NCI-H2029 (cell line): Measurements from ENCODE around the gene BCL2L12.
"Not testable (repeated sequence)": the region's sequence is repeated elsewhere in the genome, so short reads cannot be mapped to it uniquely, and the experiment has no call there.

ENCODE experiments used
- DNase-seq: peaks from one replicate; lab custom pipeline; 2025; lab: John Stamatoyannopoulos, UW

The BCL2L12 gene, protein sequence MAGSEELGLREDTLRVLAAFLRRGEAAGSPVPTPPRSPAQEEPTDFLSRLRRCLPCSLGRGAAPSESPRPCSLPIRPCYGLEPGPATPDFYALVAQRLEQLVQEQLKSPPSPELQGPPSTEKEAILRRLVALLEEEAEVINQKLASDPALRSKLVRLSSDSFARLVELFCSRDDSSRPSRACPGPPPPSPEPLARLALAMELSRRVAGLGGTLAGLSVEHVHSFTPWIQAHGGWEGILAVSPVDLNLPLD

GRCh38 chr19:49665351-49666119 lies at the start of gene BCL2L12, which contains the start of gene IRF3:
Gene BCL2L12, plus strand, starts transcription at chr19:49665933. Its CDS starts 760 bp downstream, at chr19:49666693.
Gene IRF3, minus strand, starts transcription at chr19:49665857. Its CDS starts 1,019 bp downstream, at chr19:49664838.
- peak; percentile 89 for DNase-seq

- no peak for DNase-seq
Measured at GRCh38 chr19:49616532-49616931, 49.2 kb upstream of the BCL2L12 start.

- DNase-seq, result no peak
Measured at GRCh38 chr19:49616945-49617344, 48.8 kb upstream of the BCL2L12 start.

DNA sequence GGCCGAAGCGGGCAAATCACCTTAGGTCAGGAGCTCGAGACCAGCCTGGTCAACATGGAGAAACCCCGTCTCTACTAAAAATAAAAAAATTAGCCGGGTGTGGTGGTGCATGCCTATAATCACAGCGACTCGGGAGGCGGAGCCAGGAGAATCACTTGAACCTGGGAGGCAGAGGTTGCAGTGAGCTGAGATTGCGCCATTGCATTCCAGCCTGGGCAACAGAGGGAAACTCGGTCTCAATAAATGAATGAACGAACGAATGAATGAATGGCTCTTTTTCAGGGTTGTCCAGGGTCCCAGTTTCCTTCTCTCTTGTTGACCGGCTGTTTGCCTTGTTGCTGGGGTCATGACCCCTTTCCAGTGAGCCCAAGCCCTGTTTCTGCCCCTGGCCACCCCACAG lies 47.9 kb upstream of the BCL2L12 start:
- not testable (repeated sequence) for DNase-seq

DNA sequence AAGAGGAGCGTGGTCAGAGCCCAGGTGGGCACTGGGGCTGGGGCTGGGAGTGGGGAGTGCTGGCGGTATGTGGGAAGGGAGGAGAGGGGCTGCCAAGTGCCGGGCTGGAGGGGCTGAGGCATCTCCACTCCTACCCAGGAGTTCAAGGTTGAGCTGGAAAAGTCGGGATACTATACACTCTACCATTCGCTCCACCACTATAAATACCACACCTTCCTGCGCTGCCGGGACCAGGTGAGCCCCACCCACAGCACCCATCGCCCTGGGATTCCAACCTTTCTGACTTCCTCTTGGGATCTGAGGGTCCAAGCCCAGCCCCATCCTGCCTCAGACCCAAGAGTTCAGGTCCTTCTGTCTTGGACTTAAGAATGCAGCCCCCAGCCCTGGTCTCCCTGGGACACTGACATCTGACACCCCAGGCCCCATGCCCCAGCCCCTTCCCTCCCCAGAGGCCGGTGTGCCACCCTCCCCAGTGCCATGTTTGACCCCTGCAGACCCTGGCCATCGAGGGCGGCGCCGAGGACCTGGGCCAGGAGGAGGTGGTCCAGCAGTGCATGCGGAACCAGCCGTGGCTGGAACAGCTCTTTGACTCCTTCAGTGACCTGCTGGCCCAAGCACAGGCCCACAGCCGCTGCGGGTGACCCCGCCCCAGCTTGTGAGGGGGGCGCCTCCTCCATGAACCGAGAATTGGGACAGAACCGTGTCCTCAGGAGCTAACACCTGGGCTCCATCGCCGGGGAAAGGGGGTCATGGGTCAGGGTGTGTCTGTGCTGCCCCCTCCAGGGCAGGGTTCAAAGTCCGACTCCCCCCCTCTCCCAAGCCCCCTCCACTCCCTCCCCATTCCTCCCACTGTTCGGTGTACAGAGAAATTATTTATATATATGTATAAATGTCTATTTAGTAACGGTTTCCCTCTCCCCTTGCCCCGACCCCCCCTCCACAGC lies 40.5 kb upstream of the BCL2L12 start:
- no peak for DNase-seq

- DNase-seq, result no peak
Measured at GRCh38 chr19:49626226-49626625, 39.5 kb upstream of the BCL2L12 start.

DNA sequence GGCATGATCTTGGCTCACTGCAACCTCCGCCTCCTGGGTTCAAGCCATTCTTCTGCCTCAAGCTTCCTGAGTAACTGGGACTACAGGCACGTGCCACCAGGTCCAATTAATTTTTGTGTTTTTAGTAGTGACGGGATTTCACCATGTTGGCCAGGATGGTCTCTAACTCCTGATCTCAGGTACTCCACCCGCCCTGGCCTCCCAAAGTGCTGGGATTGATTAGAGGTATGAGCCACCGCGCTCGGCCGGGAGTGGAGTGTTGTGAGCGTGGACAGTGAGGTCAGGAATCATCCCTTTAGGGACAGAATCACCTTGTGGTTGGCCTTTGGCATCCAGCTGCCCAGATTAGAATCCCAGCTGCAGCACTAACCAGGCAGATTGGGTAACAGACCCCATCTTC lies 36.1 kb upstream of the BCL2L12 start:
- DNase-seq, result no peak

DNA sequence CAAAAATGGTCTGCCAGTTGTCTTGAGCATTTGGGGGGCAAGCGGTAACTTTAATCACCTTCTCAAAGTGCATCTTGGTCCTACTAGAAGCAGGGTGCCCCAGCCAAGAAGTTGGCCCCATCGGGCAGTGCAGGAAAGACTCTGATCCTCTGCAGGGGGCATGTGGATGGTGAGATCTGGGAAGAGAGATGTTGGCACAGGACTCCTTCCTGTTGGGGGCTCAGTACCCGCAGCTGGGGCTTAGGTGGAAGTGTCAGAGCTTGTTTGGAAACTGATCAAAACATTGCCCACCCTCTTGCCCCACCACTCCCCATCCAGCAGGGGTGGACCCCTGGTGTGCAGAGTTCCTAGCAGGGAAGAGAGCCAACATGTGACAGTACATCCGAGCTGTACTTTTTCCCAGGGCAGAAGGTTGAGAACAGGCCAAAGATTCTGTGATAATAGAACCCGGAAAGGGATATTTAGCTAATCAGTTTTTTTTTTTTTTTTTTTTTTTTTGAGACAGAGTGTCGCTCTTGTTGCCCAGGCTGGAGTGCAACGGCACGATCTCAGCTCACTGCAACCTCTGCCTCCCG lies 34.6 kb upstream of the BCL2L12 start:
- no peak for DNase-seq

DNA sequence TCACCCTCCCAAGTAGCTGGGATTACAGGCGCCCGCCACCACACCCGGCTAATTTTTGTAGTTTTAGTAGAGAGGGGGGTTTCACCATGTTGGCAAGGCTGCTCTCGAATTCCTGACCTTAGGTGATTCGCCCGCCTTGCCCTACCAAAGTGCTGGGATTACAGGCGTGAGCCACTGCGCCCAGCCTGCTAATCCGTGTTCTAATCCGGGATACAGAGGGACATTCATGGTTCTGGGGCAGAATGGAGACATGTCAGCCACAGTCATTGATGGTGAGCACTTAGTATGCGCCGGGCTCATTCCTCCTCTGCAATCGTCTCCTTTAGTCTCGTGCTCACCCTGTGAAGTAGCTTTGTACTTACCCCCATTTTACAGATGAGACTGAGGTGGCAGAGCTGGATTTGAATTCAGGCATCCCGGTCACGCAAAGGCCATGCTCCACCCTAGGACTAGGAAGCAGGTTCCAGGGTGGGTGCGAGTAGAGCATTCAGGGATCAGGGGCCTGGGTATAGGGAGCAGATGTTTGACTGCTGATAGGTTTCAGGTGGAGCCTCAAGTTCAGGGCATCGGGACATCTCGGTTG lies 34.0 kb upstream of the BCL2L12 start:
- no peak for DNase-seq

DNA sequence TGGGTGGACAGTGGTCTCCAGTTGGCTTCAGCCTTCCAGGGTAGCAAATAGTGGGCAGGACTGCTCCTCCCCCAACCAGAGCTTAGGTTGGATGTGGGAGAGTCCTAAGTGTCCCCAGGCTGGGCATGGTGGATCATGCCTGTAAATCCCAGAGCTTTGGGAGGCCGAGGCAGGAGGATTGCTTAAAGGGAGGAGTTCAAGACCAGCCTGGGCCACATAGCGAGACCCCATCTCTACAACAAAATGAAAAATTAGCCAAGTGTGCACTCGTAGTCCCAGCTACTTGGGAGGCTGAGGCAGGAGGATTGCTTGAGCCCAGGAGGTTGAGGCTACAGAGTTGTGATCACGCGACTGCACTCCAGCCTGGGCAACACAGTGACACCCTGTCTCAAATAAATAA lies 33.2 kb upstream of the BCL2L12 start:
- DNase-seq, result no peak

DNA sequence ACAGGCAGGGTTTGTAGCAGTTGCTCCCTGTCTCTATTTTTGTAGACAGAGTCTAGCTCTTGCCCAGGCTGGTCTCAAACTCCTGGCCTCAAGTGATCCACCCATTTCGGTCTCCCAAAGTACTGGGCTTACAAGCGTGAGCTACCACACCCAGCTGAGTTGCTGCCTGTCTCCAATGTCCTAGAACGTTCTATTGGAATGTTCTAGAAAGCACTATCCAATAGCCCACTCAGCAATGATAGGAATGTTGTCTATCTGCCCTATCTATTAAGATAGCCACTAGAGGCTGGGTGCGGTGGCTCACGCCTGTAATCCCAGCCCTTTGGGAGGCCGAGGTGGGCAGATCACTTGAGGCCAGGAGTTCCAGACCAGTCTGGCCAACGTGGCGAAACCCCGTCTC lies 32.5 kb upstream of the BCL2L12 start:
- DNase-seq, result not testable (repeated sequence)

DNA sequence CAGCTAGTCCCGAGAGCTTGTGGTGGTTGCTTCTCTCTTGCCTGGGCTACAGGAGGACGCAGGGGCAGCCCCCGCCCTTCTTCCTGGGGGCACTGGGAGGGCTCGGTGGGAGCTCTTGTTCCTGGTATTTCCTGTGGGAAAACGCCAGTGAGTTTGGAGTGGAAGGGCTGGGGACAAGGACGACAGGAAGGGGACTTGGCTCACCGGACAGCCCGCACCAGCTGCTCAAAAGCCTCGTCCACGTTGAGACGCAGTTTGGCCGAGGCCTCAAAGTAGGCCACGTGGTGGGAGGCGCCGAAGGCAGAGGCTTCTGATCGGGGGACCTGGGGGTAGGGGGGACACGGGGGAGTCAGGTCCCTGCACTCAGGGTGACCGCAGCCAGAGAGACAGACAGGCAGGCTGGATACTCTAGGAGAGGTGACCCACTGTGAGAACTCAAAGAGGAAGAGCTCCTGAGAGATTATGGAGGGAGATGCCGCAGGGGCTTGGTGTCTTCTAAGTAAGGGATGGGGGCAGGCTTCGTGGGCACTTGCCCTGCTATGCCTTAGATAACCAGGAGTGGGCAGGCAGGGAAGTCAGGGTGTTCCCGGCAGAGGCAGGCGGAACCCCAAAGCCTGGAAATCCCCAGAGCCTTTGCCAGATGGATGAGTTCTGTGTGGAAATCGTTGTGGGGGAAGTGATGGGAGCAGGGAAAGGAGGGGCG lies 30.1 kb upstream of the BCL2L12 start:
- DNase-seq, result no peak

GRCh38 chr19:49636233-49636932 lies 29.4 kb upstream of the BCL2L12 start:
- DNase-seq, result no peak

DNA sequence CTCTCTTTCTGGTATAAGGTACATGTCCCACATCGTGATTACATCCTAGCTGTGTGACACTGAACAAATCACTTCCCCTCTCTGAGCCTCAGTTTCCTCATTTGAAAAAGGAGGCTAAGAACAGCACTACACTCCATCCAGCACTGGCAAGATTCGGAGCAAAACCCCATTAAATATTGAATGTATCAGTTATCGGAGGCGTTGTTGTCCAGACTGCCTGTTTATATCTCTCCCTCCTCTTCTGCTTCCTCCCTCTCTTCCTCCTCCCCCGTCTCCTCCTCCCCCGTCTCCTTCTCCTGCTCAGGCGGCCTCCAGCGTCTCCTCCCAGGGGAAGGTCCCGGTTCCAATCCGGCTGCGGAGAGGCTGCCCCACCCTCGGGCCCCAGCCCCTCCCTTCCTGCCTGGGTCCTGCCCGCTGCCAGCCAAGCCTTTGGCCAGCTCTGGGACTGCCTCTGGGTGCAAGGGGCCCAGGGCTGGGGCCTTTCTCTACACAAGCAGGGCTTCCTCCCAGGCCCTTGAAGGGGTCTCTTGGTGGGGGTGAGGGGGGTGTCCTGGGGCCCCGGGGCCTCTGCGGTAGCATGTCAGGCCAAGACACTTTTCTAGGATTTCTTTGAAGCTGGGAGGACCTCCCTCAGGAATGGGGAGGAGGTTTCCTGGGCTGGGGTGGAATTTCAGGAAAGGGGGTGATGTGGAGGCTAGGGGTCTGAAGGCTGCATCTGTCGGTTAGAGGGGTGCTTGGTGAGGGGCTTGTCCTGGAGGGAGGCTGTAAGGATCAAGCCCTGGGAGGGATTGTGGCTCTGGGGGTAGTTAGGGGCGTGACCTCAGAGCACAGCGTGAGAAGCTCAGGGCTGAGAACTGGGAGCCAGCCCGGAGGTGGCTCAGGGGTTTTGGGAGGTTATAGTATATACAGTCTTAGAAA lies 27.7 kb upstream of the BCL2L12 start:
- no peak for DNase-seq

- DNase-seq, result no peak
Measured at GRCh38 chr19:49639401-49640112, 26.2 kb upstream of the BCL2L12 start.

- peak; percentile 100 for DNase-seq
Measured at GRCh38 chr19:49640113-49640898, 25.4 kb upstream of the BCL2L12 start, which contains the start of gene RRAS. Gene RRAS, minus strand, starts transcription at chr19:49640143. Its CDS starts 45 bp downstream, at chr19:49640098.

GRCh38 chr19:49641688-49642491 lies 23.8 kb upstream of the BCL2L12 start, which contains the start of gene SCAF1:
Gene SCAF1, plus strand, starts transcription at chr19:49642209. Its CDS starts 2,818 bp downstream, at chr19:49645027.
- peak; percentile 99 for DNase-seq
